ENCODE data around the gene ARPC5.
A peak's percentile ranks its signal among the peaks of the same experiment; 100 is the strongest.
"Not testable (repeated sequence)": the region's sequence is repeated elsewhere in the genome, so short reads cannot be mapped to it uniquely, and the experiment has no call there.

ARPC5 gene

GRCh38 chr1:183635606-183636333 lies at the start of gene ARPC5:
Gene ARPC5 (minus strand): TSS chr1:183635783. CDS start chr1:183635659, 124 bp downstream.
- peak; percentile 96 for DNase-seq

- no peak for DNase-seq
These were observed 49.6 kb upstream of the ARPC5 start for GRCh38 chr1:183685112-183685713.

- not testable (repeated sequence) for DNase-seq
These were observed 43.8 kb upstream of the ARPC5 start for GRCh38 chr1:183679363-183679762.

GRCh38 chr1:183678819-183679218 lies 43.2 kb upstream of the ARPC5 start:
- DNase-seq: no peak

DNA sequence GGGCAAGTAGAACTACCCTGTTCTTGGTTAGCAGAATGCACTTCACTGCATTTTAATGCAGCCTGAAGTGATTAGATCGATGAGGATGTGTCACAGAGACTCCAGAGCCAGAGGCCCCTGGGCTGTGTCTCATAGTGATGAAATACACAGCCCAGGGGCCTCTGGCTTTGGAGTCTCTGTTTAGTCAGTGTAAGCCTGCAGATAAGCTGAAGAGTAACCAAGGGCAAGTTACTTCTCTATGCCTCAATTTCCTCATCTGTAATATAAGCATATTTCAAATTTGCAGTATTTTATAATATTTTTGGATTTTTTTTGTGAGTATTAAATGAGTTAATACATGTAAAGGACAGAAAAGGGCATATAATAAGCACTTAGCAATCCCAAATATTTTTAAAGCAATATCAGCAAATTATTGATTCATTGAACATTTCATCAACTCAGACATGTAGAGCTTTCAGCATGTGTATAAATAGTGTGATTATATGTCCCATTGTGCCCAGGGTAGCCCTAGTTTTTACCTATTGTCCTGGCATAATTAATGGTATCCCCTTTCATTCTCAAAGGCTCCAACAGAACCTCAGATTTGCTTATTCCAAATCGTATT lies 41.1 kb upstream of the ARPC5 start:
- DNase-seq: no peak

DNA sequence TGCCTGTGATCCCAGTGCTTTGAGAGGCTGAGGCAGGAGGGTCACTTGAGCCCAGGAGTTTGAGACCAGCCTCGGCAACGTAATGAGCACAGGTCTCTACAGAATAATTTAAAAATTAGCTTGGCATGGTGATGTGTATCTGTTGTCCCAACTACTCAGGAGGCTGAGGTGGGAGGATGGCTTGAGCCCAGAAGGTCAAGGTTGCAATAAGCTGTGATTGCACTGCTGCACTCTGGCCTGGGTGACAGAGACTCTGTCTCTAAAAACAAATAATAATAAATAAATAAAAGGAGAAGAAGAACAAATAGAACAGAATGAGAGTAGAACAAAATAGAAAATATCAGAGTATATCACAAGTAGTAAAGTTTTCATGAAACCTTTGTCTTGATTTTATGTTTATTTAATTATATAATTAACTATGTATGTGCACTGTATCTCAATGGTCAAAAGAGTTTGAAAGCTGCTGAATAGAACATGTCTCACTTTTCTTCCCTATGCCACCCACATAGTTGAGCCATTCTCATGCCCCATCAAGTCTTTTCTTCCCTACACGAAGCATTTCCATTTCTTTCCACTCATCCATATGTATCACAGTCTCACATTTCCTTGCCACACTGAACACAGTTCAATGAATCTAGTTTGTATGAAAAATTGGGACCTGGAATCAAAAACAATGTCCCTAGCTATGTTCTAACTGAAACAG lies 40.5 kb upstream of the ARPC5 start:
- no peak for DNase-seq

GRCh38 chr1:183675381-183675780 lies 39.8 kb upstream of the ARPC5 start:
- no peak for DNase-seq

DNA sequence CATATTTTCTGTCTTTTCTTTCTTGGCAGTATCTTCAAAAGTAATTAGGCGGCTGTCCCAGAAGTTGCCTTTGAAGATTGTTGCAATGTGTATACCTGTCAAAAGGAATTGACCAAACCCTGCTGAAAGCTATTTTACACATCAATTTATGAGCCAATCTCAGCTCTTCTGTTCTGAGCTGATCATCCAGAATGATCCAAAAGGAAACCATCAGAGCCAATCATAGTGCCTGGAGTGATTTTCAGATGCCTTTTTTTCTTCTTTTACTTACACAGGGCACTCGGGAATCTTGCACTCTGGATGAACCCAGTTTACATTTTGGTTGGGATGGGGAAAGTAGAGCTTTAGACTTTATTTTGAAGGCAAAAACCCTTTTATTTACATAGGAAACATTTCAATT lies 39.3 kb upstream of the ARPC5 start:
- no peak for DNase-seq

GRCh38 chr1:183674339-183674738 lies 38.8 kb upstream of the ARPC5 start:
- DNase-seq: no peak

DNA sequence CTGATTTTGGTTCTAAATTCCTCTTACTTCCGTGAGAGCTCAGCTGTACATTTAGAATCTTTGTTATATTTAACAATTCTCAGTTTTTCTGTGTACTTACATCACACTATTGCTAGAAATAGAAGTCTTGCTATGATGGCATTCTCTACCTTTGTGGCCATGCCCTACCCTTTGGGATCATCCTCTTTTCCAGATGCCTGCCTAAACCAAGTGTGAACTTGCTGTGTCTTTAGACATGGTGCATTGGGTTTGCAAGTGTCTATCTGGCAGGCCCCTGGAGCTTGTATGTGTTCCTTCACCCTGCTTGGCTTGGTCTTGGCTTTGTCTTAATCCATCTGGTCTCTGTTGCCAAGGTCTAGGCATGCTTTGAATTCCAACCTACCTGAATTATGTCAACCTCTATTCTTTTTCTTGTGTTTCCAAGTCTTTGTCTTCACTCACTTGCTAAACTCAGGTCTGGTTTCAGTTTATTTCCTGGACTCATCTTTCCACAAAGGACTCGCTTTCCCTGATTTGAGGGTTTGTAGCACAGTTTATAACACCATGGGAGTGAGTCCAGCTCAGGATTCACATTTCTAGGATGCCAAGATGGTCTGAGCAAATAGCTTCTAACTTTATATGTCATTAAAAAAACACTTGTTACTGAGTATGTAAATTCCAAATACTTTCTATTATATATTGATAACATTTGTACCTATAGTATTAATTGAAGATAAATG lies 38.2 kb upstream of the ARPC5 start:
- no peak for DNase-seq

- DNase-seq: no peak
These were observed 34.6 kb upstream of the ARPC5 start for GRCh38 chr1:183670169-183670568.

DNA sequence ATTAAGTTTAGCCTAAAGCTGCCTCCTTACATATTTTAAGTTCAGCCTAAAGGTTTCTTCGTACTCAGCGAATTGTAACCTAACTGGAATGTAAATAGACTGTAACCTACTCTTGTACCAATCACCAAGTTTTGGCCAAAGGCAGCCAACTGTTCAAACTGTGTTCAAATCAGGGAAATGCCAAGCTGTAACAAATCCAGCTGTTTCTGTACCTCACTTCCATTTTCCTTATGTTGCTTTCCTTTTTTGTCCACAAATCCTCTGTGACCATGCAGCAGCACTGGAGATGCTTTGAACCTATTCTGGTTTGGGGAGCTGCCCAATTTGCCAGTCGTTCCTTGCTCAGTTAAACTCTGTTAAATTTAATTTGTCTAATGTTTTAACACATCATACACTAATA lies 20.8 kb upstream of the ARPC5 start:
- no peak for DNase-seq

GRCh38 chr1:183655562-183656075 lies 20.0 kb upstream of the ARPC5 start:
- DNase-seq: peak; percentile 76

- no peak for DNase-seq
These were observed 19.1 kb upstream of the ARPC5 start for GRCh38 chr1:183654706-183655105.

DNA sequence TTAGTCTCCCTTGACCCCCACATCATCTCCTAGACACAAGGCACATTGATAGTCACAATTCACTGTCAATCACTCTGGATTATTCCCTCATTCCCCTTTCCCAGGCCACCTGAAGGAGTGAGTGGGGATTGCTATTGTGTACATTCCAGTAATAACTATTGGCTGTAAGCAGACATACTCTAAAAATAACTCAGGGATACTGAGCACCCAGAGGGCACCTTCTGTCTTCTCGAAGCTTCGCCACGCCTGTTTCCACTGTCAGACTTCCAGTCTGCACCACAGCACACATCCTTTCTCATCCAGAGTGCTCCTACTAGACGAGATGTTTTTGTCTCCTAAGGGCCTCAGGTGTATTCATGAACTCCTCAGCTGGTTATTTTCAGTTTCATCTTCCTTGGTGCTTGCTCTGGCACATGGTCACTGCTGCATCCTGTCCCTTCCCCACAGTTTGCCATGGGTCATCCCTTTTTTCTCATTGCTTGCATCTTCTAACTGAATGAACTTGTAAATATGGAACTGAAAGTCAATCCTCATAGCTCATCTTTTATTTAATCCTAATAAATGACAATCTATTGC lies 18.4 kb upstream of the ARPC5 start:
- DNase-seq: no peak

DNA sequence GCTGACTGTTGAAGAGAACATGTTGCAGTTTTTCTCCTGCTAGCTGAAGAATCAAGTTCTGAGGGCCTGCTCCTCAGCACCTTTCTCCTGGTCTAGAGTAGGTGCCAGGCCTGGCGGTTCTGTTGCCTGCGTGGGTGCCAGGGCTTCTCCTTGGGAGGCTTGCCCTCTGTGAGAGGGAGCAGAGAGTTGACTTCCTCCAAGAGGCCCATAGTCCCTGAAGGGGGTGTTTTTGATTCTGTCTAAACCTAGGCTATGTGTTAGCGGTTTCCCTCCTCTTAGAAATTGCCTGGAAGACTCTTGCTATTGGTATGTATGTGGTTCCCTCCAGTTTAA lies 17.8 kb upstream of the ARPC5 start:
- no peak for DNase-seq

DNA sequence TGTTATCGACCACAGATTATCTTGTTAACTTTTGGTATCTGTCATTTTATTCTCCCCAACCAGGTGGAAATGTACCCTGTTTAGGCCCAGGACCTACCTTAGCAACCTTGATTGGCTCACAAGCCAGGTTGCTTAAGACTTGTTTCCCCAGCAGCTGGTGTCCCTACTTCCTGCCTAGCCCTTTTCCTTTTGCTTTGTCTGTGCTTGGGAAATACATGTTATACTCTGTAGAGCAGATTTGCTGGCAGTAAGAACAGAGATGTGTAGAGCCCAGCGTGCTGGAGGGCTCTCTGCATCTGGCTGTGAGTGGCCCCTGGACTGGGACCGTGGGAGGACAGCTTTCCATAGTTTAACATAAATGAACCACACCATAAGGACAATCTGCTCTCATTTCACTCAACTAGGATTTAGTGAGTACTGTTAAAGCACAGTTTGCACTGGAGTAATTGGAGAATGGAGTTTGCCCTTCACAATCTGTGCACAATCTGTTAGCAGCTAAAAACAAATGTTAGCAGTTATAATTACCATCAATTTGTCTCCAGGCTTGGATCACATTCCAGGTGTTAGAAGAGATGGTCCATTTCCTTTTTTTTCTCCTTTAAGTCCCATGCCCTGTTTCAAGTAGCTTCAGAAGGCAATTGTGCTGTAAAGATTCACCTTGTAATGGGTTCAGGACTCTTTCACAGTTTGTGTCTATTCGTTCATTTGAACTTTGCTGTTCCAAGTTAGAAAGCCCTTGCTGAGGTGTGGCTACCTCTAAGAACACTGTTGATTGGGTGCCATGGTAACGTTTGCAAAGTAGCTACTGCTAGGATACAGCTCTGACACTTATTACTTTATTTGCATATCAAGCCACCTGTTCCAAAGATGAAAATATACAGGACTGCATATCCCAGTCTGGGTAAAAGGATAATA lies 17.2 kb upstream of the ARPC5 start, which contains the start of gene APOBEC4:
Gene APOBEC4 (minus strand): TSS at position 770 of the 915 bp plus-strand sequence. CDS start 4,535 bp downstream, outside the sequence.
- DNase-seq: no peak

DNA sequence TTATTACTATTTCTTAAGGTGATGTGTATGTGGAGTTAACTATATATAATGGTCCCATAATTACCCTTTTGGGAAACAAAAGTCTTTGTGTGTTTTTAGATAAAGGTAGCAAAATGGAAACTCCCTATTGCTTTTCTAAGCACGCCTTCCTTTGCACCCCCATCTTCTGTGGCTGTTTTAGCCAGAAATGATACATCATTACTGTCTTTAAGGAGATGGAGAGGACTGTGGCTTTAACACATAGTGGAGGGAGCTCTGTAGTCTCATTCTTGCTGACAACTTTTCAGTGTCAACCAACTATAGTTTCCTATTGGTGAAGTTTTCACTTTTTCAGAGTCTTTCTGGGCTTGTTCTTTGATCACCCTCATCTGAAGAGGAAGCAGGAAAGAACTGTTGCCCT lies 16.5 kb upstream of the ARPC5 start:
- DNase-seq: no peak

DNA sequence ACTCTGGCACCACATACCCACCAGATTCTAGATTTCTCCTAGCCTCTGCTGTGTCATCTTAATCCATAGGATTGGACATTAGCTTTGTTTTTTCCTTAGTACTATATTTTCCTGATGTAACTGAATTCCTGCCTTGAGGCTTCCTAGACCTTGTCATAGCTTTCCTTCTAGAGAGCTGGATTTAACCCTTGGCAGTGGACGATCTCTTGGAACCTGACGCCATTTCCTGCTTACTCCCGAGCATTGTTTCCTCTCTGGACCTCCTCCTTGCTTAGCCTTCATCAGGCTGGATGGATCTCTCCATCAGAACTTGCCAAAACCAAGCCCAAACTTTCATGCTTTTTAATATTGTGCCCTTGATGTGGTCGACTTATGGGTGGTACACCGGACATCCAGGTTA lies 16.0 kb upstream of the ARPC5 start:
- no peak for DNase-seq

DNA sequence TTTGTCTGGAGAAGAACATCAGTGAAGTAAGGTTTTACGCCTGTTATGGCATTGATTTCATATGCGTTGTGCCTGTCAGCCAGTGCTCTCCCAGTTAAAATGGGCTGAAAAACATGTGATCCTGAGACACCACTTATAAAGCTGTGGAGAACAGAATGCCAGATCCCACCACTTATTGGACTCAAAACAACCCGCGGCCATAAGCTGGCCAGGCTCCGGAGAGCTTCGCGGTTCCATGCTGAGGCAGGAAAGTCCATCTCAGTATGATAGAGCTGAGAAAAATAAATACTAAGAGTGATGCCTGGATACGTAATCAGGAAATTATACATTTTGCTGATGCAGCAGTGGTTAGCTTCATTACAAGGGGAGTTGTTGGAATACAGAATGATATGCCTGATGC lies 12.5 kb upstream of the ARPC5 start:
- no peak for DNase-seq

- no peak for DNase-seq
These were observed 11.2 kb upstream of the ARPC5 start for GRCh38 chr1:183646776-183647175.
